NCI-H748 treated with DMSO at 0.1 percent for 48 hours (cell line): ENCODE data around the gene KIN.

ENCODE experiments used
- DNase-seq: peaks from one replicate; lab custom pipeline; 2025; lab: John Stamatoyannopoulos, UW

KIN gene, protein sequence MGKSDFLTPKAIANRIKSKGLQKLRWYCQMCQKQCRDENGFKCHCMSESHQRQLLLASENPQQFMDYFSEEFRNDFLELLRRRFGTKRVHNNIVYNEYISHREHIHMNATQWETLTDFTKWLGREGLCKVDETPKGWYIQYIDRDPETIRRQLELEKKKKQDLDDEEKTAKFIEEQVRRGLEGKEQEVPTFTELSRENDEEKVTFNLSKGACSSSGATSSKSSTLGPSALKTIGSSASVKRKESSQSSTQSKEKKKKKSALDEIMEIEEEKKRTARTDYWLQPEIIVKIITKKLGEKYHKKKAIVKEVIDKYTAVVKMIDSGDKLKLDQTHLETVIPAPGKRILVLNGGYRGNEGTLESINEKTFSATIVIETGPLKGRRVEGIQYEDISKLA

GRCh38 chr10:7787857-7788638 lies at the start of gene KIN, which contains the start of gene ATP5F1C:
Gene KIN, minus strand, starts transcription at chr10:7787993. Its CDS starts 60 bp downstream, at chr10:7787933.
Gene ATP5F1C, plus strand, starts transcription at chr10:7788177. Its CDS starts 31 bp downstream, at chr10:7788208.
- DNase-seq, result peak; percentile 80

DNA sequence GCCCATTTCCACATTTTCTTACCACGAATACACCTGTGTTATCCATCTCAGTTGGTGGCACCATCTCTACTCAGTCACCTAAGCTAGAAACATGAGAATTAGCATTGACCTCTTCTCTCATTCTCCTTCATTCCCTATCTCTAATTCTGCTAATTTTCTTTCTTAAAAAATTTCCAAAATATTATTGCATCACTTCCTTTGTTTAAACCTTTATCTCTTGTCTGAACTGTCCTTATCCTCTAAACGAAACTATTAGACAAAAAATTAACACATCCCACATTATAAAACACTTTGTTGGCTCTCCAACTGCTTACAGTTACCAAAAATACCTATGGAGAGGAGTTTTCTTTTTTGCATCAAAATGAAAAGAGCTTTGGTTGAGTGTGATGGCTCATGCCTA lies 48.8 kb upstream of the KIN start:
- no peak for DNase-seq

- DNase-seq, result no peak
These were observed 46.5 kb upstream of the KIN start for GRCh38 chr10:7834262-7834661.

DNA sequence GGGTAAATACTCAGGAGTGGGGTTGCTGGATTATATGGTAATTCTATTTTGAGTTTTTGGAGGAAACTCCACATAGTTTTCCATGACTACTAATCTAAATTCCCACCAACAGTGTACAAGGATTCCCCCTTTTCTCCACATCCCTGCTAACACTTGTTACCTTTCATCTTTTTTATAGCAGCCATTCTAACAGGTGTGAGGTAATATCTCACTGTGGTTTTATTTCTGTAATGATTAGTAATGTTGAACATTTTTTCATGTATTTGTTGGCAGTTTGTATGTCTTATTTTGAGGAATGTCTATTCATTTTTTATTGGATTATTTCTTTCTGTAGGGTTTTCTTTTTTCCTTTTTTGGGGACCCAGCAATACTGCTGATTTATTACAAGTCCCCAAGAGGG lies 45.4 kb upstream of the KIN start:
- DNase-seq, result no peak

DNA sequence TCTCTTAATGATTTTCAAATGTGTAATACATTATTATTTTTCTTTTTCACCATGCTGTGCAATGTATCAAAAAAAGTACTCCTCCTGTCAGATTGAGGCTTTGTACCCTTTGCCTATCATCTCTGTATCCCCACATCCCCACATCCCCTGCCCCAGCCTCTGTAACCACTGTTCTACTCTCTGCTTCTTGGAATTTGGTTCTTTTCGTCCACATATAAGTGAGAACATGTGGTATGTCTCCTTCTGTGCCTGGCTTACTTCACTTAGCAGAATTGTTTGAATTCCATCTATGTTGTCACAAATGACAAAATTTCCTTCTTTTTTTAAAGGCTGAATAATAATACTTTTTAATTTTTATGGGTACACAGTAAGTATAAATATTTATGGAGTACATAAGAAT lies 44.3 kb upstream of the KIN start:
- DNase-seq, result no peak

DNA sequence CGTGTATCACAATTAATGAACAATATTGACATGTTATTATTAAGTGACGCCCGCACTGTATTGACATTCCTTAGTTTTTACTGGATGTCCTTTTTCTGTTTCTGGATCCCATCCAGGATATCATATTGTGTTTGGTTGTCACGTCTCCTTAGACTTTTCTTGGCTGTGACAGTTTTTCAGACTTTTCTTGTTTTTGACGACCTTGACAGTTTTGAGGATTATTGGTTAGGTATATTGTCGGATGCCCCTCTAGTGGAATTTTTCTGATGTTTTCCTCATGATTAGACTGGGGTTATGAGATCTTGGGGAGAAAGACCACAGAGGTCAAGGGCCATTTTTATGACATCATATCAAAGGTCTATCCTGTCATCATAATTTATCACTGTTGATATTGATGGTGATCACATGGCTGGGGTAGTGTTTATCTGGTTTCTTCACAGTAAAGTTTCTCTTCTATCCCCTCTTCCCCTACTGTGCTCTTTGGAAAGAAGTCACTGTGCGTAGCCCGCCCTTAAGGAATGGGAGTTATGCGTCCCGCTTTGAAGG lies 41.6 kb upstream of the KIN start:
- no peak for DNase-seq

DNA sequence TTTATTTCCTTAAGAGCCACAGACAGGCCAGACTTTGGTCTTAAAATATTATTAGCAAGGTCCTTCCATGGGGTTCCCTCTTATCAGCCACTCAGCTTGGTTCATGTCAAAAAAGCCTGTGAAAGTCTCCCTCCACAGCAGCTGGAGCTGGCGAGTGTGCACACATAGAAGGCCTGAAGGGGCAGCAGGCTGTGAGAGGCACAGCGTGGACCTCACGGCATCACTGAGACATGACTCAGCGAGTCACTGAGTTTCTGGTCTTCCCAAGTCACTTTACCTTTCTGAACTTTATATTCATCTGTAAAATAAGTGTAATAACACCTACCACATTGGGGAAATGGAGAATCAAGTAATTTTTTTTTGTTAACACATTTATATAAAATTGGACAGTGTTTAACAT lies 39.2 kb upstream of the KIN start:
- no peak for DNase-seq

DNA sequence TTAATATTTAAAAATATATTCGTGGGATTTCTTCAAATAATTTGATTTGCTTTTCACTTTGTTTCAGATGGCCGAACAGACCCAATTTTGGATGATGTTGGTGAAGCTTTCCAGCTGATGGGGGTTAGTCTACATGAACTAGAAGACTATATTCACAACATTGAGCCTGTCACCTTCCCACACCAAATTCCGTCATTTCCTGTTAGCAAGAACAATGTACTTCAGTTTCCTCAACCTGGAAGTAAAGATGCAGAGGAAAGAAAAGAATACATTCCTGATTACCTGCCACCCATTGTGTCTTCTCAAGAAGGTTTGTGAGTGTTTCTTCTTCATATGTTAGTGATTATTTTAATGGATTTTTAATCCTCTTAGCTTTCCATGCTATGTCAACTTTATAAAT lies 36.5 kb upstream of the KIN start:
- DNase-seq, result no peak

GRCh38 chr10:7819121-7819460 lies 31.3 kb upstream of the KIN start:
- DNase-seq, result no peak

DNA sequence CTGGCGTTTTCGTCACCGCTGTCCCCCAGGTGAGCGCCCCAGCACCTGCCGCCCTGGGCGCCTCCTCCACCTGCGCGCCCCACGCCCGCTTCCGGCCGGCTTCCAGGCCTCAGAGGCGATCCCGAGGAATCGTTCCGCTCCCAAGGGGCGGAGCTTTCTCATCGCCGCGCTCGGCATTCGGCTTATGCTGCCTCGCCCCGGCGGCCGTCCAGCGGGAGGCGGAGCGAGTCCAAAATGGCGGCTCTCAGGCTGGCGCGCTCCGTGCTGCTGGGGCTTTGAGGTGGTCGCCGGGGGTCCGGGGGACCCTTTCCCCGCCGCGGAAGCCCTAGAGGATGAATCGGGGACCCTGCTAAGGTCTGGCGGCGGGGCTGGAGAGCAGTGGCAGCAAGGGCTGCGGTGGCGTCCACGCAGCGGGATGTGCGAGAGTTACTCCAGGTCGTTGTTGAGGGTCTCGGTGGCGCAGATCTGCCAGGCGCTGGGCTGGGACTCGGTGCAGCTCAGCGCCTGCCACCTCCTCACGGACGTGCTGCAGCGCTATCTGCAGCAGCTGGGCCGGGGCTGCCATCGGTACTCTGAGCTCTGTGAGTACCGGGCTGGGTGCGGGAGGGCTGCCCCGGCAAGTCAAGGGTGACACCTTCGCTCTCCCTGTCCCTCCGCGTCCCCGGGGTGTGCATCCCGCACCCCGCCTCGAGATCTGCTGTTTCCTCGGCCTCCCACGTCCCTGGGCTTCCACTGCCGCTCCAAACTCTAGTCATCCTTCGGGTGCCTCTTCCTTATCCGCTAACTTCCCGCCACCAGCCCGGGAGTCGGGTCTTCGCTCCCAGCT lies 30.7 kb upstream of the KIN start, which contains the start of gene TAF3:
TAF3 (plus strand) TSS at position 211 of the 826 bp plus-strand sequence; CDS start at position 416, 205 bp downstream.
- peak; percentile 57 for DNase-seq

- DNase-seq, result no peak
These were observed 30.1 kb upstream of the KIN start for GRCh38 chr10:7817984-7818294.

- no peak for DNase-seq
These were observed 29.8 kb upstream of the KIN start for GRCh38 chr10:7817576-7817975.

- DNase-seq, result no peak
These were observed 25.7 kb upstream of the KIN start for GRCh38 chr10:7813481-7813880.

- DNase-seq, result peak; percentile 7
These were observed 23.9 kb upstream of the KIN start for GRCh38 chr10:7811743-7812142.

- no peak for DNase-seq
These were observed 23.2 kb upstream of the KIN start for GRCh38 chr10:7811000-7811399.

- no peak for DNase-seq
These were observed 22.6 kb upstream of the KIN start for GRCh38 chr10:7810443-7810842.

GRCh38 chr10:7808686-7809267 lies 21.0 kb upstream of the KIN start:
- DNase-seq, result no peak

GRCh38 chr10:7804741-7805140 lies 16.9 kb upstream of the KIN start:
- DNase-seq, result no peak

DNA sequence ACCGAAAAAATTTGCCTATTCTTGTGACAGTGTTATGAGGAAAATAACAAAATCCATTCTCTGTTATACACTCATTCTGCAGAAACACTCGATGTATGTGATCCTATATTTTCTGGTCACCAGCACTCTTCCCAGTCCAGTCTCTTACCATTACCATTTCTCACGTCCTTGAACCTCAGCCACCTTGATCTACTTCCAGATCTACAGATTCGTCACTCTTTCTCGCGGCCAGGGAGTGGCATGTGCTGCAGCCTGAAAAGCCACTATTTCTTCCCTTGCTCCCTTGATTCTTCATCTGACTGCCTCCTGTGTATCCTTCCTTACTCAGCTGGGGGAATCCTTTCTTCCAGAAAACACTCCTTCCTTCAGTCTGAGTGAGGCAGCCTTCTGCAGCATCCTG lies 16.4 kb upstream of the KIN start:
- DNase-seq, result no peak

GRCh38 chr10:7802606-7803005 lies 14.8 kb upstream of the KIN start:
- no peak for DNase-seq

GRCh38 chr10:7797582-7797981 lies 9.8 kb upstream of the KIN start:
- no peak for DNase-seq

DNA sequence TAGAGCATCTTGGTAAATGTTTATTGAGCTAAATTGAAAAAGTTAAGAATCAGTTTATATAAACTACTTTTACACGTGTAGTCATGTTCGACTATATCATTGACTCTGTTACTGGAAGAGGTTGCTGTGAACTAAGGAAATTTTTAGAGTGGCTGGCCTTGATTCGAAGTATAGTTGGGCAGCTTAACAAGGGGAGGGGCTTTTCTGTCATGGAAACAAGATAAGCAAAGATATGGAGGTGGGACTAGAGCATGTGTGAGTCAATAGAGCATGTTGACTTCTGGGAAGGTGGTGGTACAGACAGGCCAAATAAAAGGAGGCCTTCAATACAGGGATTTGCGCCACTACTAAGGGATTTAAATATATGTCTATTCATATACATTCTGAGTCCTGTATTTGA lies 7.8 kb upstream of the KIN start:
- no peak for DNase-seq
